Ascending aorta (tissue), 2 donors: Measurements from ENCODE around the gene GAREM1. TPM values are rescaled to one million over a fixed set of nuclear protein-coding genes. Genes with fewer than 3 reads are reported as not detected.

ENCODE experiments used
- DNase-seq, 2 donors: peaks; one replicate each; pipeline ENCODE4 v3.0.0-alpha.2; 2019; ENCODE audit warnings: low spot score in 2 of 2
- H3K27ac ChIP-seq, 2 donors: fragments of 200-600 bp; sonication (generic); one replicate each; pipeline ENCODE4 v1.5.1; 2016 to 2017; ENCODE audit warnings: mild to moderate bottlenecking in 1 of 2
- H3K27me3 ChIP-seq: fragments of 200-600 bp; sonication (generic); one replicate; pipeline ENCODE4 v1.5.1; 2017
- H3K36me3 ChIP-seq, 2 donors: fragments of 200-600 bp; sonication (generic); one replicate each; pipeline ENCODE4 v1.5.1; 2016
- H3K4me1 ChIP-seq, 2 donors: fragments of 200-600 bp; sonication (generic); one replicate each; pipeline ENCODE4 v1.5.1; 2016 to 2017; ENCODE audit warnings: mild to moderate bottlenecking in 1 of 2
- H3K4me3 ChIP-seq, 2 donors: fragments of 200-600 bp; sonication (generic); one replicate each; pipeline ENCODE4 v1.5.1; 2016 to 2017; ENCODE audit warnings: mild to moderate bottlenecking in 1 of 2
- H3K9me3 ChIP-seq, 2 donors: fragments of 200-600 bp; sonication (generic); one replicate each; pipeline ENCODE4 v1.5.1; 2016
- intact Hi-C: fragments of 100-400 bp; cut with DNase I; formaldehyde crosslinking; loops from one replicate; pipeline ENCODE4 v1.15.1; 2023
- total RNA-seq: library from RNA; depleted of rRNA; stranded (reverse); fragments of >200 nt; gene quantifications from one replicate; pipeline ENCODE4 v1.1.0, GENCODE V29; 2016
- TF ChIP-seq, protein P1 (sequence below), 3 experiments: fragments of 200-600 bp in 2 of 3; fragments of 450-650 bp in 1 of 3; sonication (generic) in 2 of 3; IDR thresholded peaks; one replicate each; pipeline ENCODE4 v1.5.1; 2016 to 2019; ENCODE audit warnings: antibody characterized with exemption in 3 of 3, mild to moderate bottlenecking in 1 of 3, moderate library complexity in 1 of 3

Gene GAREM1
- total RNA-seq, 1 donor from 2014 or later, result 8.9 TPM

DNA sequence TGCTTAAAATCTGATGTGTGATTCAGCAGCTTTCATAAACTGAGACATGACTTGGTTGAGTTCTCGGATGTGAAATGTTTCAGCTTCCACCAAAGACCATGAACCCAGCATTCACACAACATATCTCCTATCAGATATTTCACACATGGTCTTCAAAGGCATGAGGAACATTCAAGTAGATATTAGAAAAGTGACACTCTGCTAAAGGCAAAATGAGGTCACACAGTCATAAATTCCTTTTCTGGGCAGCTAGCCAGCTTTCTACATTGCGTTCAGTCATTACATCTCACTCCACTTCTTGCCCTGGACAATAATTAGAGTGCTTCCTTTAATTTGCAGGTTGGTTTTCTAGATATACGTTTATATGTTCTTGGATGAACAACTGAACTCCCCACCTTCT, 96.7 kb downstream of the GAREM1 start:
- Histone ChIP-seq H3K36me3 (no peaks in the 10 kb centered on the region), H3K4me3 (no peak overlapping the region), H3K9me3 (no peaks in the 10 kb centered on the region), H3K27ac (no peak overlapping the region), H3K27me3 (no peaks in the 10 kb centered on the region), H3K4me1 (peaks cover 0 to 13% of the 10 kb centered on the region in 2 donors)
- intact Hi-C loops, result no loop called here
- no peak for DNase-seq
- TF ChIP-seq, protein P1, sequence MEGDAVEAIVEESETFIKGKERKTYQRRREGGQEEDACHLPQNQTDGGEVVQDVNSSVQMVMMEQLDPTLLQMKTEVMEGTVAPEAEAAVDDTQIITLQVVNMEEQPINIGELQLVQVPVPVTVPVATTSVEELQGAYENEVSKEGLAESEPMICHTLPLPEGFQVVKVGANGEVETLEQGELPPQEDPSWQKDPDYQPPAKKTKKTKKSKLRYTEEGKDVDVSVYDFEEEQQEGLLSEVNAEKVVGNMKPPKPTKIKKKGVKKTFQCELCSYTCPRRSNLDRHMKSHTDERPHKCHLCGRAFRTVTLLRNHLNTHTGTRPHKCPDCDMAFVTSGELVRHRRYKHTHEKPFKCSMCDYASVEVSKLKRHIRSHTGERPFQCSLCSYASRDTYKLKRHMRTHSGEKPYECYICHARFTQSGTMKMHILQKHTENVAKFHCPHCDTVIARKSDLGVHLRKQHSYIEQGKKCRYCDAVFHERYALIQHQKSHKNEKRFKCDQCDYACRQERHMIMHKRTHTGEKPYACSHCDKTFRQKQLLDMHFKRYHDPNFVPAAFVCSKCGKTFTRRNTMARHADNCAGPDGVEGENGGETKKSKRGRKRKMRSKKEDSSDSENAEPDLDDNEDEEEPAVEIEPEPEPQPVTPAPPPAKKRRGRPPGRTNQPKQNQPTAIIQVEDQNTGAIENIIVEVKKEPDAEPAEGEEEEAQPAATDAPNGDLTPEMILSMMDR (IDR thresholded peaks at IDR 0.05), result no peak

DNA sequence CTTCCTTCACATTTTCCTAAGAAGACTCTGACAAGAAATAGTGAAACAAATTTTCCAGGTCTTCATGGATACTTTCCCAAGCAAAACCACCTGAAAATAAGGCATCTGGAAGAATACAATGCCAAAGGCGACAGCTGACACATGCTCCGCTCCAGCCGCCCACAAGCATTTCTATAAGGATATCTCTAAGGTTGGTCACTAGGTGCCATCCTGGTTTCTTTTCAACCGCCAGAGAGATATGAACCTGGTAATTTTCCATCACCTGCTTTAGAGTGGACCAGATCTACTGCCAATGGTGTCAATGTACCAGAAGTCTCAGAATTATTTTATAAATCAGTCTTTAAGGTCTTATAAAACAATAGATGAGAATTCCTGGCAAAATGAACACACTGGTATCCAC, 97.2 kb downstream of the GAREM1 start:
- TF ChIP-seq, protein P1 (IDR thresholded peaks at IDR 0.05), result no peak
- no peaks in the 10 kb centered on the region for H3K9me3 ChIP-seq
- H3K27ac ChIP-seq, result no peak overlapping the region
- DNase-seq, result no peak
- H3K4me1 ChIP-seq, result peaks cover 0 to 9% of the 10 kb centered on the region in 2 donors
- intact Hi-C loops, result no loop called here
- no peaks in the 10 kb centered on the region for H3K36me3 ChIP-seq
- H3K4me3 ChIP-seq, result no peak overlapping the region
- no peaks in the 10 kb centered on the region for H3K27me3 ChIP-seq

DNA sequence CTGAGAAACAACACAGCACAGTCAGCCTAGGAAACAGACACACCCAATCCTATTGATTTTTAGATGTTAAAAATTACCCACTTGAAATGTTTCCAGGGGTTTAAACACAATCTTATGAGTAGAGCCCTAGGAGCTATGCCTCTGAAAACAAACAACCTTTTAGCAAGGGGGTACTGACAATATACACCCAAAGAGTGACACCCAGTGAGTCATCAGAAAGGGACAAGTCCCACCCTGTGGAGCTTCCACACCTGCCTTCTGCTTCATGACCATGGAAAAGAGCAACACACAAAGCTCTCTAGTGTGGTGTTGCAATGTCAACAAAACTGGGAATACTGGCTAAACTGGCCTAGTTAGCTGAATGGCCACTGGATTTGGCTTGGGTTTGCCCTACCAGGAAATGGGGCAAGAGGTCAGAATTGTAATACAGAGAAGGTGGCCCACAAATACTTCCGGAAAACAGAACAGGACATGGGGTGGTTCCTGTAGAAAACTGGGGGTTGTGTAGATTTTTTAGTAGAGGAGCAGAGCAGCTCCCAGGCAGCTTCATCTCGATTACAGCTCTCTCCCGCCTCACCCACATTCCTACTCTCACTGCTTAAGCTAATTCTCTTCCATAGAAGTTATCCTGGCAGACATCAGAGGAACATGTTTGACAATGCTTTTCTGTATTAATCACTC, 98.2 kb downstream of the GAREM1 start:
- Histone ChIP-seq H3K27me3 (no peaks in the 10 kb centered on the region), H3K27ac (no peak overlapping the region), H3K4me1 (peaks cover 0 to 8% of the 10 kb centered on the region in 2 donors), H3K36me3 (no peaks in the 10 kb centered on the region), H3K4me3 (no peak overlapping the region), H3K9me3 (no peaks in the 10 kb centered on the region)
- TF ChIP-seq, protein P1 (IDR thresholded peaks at IDR 0.05), result no peak
- intact Hi-C loops, result no loop called here
- no peak for DNase-seq

DNA sequence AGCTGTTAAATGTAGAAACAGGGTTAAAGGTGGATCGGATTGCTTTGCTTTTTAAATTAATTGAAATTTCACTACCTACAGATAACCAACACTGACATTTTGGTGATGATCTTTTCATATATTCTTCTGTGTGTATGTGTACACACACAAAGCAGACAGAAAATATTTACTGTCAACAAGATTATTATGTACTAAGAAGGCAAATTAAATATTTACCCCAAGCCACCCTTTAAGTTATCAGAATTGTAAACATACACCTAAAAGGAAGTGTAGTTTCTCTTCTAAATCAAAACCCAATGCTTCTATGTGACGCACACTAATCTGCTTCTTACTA, 98.7 kb downstream of the GAREM1 start:
- H3K27me3 ChIP-seq, result no peaks in the 10 kb centered on the region
- intact Hi-C loops, result no loop called here

DNA sequence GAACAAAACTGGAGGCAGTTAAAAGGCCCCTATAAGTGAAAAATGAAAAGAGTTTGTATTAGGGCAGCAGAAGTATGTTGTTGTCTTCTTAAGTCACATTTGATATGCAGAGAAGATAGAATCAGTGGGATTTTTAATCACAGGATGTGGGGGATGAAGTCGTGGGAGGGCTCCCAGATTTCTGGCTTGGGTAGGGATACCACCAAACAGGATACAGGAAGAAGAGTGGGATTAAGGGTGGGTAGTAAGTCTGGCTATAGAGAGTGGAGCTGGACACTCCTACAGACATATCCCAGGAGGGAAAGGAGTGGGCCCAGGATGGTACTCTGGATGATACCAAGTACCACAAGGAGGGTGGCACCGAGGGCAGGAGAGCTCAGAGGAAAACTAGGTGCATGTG, 99.3 kb downstream of the GAREM1 start:
- Histone ChIP-seq H3K4me1 (peaks cover 0 to 8% of the 10 kb centered on the region in 2 donors), H3K27ac (no peak overlapping the region), H3K27me3 (no peaks in the 10 kb centered on the region), H3K36me3 (no peaks in the 10 kb centered on the region), H3K4me3 (no peak overlapping the region), H3K9me3 (no peaks in the 10 kb centered on the region)
- intact Hi-C loops, result no loop called here
- TF ChIP-seq, protein P1 (IDR thresholded peaks at IDR 0.05), result no peak
- no peak for DNase-seq

More for the DNA sequence above, 98.7 kb downstream of the GAREM1 start:
- TF ChIP-seq, protein P1 (IDR thresholded peaks at IDR 0.05), result no peak
- no peak for DNase-seq
- Histone ChIP-seq H3K4me1 (peaks cover 0 to 8% of the 10 kb centered on the region in 2 donors), H3K27ac (no peak overlapping the region), H3K36me3 (no peaks in the 10 kb centered on the region), H3K9me3 (no peaks in the 10 kb centered on the region), H3K4me3 (no peak overlapping the region)

DNA sequence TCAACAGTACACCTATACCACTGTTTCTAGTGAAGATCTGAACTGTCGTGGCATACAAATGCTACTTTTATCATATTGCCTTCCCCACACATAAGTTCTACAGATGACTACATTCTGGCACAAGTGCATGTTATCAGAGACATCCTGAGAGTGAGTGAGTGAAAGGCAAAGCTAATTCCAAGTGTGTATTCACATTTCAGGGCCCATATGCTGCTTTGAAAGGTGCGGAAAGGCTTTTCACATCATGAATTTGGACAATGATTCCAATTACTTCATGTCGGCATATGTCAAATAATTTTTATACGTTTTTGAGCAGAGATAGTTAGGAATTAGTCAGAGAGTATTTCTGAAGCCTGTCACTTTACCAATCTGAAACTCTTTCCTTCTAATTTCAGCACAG, 101.7 kb downstream of the GAREM1 start:
- no peaks in the 10 kb centered on the region for H3K9me3 ChIP-seq
- no peaks in the 10 kb centered on the region for H3K27me3 ChIP-seq
- no peaks in the 10 kb centered on the region for H3K36me3 ChIP-seq
- no peak overlapping the region for H3K4me3 ChIP-seq
- DNase-seq, result no peak
- TF ChIP-seq, protein P1 (IDR thresholded peaks at IDR 0.05), result no peak
- intact Hi-C loops, result no loop called here
- no peak overlapping the region for H3K27ac ChIP-seq
- peaks cover 0 to 8% of the 10 kb centered on the region in 2 donors for H3K4me1 ChIP-seq
